Pulmonary artery endothelial cell (primary cell): ENCODE data around the gene ST6GALNAC3. TPM values are rescaled to one million over a fixed set of nuclear protein-coding genes. Genes with fewer than 3 reads are reported as not detected.

Experiments used
- DNase-seq: peaks from one replicate; pipeline ENCODE4 v3.0.0-alpha.2; 2011; ENCODE audit warnings: low read depth, low spot score
- total RNA-seq: library from RNA; depleted of rRNA; stranded (reverse); fragments of >200 nt; gene quantifications from 2 replicates; pipeline ENCODE4 v1.2.3, GENCODE V29; 2014

Gene ST6GALNAC3
- total RNA-seq, 1 donor from 2014 or later = 34.6 TPM

DNA sequence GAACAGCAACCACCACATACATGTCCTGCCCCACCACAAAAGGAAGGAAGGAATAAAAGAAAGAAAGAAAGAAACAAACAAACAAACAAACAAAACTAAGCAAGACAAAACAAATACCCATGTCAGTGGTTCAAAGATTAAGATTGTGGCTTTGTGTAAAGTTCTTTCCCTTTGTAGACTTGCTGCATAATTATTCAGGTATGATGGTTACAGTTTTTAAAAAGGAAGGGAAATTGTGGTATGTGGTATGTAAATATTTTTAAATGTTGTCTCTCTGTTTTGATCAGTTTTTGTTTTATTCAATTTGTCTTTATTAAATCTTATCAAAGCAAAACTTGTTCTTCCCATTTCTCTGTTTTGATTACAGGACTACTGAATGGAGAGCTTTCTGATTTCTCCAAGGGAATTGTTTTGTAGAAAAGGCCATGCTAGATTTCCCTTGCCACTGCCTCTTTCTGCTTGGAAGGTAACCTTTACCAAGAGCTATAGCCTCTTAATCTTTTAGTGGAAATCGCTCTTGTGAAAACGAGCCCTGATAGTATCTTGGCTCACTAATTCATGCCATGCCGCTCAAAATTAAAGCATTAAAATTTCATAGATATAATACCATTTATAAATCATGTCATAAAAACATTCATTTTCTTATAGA, 502.5 kb downstream of the ST6GALNAC3 start:
- DNase-seq = no peak

DNA sequence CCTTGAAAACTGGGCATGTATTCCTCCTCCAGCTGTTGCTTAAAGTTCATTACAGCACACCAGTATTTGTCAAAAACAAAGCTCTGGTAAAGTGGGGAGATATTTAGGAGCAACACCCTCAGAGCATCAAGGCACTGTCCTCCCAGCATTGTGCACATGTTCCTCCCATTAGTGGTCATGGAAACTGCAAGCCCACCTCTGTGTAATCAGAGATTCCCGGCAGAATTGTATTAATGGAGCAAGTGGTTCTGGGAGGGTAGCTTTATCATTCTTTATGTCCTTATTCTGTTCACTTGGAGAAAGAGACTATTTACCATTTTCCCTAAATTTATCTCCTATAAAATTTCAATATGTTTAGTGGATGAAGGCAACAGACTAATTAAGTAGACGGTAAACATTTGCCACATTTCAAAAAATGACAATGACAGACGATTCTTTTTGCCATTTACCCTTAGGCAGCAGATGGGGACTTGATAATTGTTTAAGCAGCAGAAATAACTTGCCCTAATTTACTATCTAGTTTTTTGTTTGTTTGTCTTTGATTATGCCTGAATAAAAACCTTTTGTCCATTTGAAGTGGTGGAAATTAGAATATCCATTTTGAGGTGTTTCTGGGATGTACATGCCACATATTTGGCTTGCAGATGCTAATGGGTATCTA, 503.1 kb downstream of the ST6GALNAC3 start:
- DNase-seq = no peak

DNA sequence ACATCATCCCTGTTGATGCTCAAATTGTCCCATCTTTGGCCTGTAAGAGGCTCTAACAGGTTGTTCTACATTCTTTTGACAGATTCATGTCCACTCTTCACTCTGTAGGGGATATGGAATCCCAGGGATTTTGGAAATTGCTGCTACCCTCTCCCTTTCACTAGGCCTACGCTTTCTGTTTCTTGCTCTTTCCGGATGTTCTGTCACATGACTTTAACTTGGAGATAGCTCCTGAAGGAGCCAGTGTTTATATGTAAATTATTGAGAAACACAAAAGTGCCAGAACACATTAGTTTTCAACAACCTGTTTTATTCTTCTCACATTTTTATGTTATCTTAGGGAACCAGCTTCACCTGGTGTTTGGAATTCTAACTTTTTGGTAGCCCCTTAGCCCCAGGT, 505.7 kb downstream of the ST6GALNAC3 start:
- no peak for DNase-seq

DNA sequence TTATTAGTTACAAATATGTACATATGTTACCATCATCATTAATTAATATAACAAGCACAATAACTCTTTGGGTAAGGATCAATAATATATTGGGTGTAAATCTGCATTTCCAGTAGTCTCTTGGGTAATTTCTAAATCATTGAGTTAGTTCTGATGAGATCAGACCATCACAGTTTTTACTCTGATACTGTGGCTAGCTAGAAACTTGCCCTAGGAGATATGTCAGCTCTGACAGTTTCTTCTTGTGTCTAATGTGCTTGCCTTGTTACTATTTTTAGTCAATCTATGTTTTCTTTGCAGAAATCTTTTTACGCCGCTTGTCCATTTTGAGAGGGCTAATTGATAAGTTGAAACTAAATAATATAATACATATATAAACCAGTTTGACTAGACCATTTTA, 507.2 kb downstream of the ST6GALNAC3 start:
- no peak for DNase-seq

DNA sequence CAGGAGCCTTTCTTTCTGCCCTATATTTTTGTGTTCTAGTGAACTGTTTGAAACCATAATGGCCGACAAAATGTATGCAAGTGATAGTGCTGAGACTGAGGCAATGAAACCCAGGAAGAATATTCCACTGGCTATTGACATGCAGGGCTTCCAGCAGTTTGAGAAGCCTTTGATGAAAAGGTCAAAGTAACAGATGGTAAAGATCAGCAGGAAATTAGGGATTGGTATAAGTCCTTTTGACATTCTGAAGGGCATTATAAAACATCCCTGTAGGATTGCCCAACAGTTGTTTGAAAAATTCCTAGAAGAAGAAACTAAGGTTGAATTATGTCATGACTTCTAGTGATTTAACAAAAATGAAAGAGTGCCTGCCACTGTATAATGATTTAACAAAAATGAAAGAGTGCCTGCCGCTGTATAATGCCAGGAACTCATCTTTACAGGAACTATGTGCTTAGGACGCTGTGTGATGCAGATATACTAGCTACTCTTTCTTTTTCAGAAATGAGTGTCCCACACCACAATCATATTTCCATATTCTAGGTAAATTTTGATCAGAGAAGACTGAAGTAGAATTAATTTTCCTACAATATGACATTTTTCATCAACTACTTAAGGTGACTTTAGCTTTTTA, 508.8 kb downstream of the ST6GALNAC3 start:
- no peak for DNase-seq

DNA sequence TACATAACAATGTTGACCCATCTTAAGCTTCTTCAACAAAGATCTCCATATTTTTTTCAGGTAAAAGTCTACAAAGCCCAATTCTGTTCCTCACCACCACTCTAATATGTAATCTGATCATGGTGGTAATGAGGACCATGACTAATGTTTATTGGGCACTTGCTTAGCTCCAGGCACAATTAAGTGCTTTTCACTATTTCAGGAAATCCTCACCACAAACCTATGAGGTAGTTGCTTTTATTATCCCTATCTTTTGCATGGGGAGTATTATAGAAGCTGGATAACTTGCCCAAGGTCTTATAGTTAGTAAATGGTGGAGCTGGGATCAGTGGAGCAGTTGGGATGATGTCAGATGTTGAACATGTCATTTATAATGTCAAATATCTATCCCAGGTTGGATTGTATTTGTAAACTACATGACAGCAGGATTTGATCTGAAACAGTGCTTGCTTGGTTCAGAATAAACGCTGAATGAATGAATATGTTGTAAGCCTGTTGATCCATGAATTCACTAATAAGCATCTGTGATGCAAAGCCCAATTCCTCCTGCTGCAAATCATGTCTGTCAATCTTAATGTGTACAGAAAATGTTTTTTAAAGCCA, 509.4 kb downstream of the ST6GALNAC3 start:
- DNase-seq = no peak

DNA sequence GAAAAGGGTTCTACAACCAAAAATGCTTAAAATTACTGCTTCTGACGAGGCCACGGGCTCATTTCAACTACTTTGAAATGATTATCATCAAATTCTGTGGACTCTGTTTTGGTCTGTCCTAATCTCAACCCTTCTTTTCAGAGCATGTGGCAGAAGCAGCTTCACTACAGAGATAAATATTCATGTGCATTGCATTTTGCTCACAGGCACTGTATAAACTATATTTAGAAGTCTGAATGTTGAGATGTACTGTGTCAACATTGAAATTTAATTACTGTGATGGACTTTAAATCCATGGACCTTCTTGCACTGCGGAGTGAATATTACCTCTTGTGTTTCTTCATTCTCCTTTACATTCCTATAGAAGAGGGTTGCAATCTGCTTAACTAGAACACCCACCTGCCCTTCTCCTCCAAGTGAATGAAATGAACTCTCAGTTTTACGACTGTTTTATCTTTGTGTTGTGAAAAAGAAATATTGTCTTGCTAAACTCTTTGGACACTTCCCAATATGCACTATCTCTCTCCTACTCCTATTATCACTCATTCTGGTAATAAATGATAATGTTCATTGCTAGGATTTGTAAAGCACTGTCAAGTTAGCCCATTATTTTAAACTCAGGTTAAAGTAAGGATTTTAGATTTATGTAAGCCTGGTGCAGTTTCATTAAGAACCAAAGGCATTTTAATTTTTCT, 511.6 kb downstream of the ST6GALNAC3 start:
- no peak for DNase-seq

DNA sequence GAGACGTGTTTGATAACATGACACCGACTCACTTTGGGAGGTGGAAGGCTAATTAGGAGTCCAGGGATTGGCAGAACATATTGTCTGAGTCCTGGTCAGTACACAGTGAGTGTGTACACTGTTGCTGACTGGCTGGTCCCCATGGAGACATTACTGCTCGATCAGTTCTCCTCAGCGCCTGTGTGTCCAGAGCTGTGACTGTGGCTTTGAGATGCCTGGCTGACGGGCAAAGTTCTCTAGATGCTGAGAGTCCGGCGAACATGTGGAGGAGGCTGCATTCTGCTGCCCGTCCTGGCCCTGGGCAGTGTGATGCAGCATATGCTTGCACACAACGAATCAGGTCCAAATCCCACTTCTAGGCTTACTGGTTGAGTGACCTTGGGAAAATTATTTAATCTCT, 512.7 kb downstream of the ST6GALNAC3 start:
- DNase-seq = no peak

DNA sequence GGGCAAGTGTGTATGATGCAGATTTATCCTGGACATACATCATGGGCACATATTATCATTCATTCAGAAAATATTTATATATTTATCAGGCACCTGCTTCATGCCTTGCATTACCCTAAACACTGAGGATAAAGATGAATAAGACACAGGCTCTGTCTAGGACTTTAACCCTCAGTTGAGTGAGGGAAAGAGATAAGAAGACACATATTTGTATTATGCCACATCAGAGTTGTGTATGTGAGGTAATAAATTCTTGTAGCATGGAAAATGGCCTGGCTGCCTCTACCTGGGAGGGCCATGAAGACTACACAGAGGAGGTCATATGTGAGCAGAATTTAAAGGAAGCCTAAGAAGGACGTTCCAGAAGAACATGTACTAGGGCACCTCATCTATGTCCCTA, 516.9 kb downstream of the ST6GALNAC3 start:
- no peak for DNase-seq

DNA sequence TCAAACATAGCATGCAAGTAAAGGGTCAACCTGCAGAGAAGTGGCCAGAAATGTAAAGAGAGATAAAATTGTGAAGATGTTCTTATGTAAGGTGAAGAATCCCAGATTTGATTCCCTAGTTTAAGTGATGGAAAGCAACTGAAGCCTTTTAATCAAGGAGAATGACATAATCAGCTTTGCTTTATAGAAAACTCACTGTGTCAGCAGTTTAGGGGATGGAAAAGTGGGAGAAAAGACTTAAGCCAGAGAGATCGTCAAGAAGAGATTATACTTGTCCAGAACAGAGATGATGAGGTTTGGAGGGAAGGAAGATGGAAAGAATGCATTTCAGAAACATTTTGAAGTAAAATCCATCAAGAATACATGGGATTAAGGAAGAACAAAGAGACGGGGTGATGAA, 517.4 kb downstream of the ST6GALNAC3 start:
- no peak for DNase-seq

DNA sequence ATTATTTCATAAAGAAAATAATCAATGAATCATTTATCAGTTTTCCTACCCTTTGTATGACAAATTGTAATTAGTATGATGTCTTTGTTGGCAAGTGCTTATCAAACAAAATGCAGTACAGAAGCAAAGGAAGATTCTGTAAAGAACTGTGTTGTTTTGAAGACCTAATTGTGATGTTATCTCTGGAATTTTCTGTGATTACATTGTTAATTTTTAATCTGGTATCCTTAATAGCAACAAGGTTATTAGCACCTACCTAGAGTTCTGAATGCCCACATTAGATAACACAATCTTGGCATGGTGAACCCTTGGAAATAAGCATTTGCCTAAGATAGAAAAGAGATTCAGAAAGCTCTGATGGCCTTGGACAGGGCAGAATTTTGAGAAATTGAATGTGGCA, 518.6 kb downstream of the ST6GALNAC3 start:
- DNase-seq = no peak

DNA sequence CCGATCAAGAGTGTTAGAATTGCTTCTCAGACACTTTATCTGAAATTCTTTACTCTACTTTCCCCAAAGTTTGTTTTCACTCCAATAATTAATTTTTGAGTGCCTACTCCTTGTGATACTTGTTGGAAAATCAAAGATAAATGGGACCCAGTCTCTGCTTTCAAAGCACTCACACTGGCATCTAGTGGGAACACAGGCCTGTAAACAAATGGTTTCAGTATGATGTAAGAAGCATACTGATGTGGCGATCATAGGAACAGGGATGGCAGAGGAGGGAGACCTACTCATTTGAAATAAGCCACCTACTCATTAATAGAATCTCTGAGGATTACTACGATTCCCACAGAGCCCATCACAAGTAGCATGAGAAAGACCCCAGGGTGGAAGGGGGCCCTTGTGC, 519.1 kb downstream of the ST6GALNAC3 start:
- no peak for DNase-seq

DNA sequence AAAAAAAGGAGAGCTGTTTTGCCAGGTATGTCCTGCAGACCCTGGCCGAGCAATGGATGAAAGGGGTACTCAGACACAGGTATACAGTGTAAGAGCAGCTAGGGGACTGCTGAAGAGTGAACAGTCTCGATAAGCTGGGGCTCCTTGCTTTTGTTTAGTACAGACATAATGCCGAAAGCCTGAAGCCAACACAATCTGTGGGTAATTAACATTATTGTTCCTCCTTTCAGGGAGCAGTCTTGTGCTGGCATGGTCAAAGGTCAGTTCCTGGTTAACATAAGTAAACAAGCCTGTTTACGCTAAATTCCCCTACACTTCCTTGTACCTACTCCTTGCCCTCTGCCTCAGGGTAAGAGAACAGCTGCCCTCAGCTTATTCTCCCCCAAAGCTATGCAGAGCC, 520.5 kb downstream of the ST6GALNAC3 start:
- DNase-seq = no peak

DNA sequence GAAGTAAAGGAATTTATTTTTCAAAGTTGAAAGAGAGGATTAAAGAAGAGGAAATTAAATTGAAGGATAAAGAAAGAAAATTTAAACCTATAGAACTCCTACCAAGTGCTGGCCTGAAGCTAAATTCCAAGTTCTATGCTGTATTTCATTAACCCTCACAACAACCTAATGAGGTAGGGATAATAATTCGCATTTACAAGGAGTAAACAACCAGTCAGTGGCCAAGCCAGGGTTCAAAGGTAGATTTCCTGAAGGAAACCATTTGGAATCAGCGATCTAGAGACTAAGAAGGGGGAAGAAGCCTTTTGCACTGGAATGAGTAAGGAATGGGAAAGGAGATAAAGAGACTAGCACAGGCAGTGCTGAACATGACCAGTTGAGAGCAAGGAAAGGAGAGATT, 526.9 kb downstream of the ST6GALNAC3 start:
- DNase-seq = no peak

DNA sequence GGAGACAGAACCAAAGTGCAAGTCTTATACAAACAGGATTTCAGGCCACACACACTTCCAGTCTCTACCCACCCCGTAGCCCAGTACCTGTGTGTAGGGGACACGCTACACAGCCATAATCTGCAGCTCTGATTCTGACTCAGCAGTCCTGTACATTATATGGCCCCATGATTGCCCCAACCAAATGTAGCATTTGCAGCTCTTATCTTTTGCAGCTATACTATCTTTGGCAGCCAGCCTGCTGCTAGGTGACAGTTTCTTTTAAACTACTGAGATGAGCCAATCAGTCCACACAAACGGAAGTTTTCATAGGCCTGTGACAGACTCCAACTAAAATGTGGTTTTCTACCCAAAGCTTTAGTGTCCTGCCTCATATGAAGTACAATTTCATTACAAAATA, 533.2 kb downstream of the ST6GALNAC3 start:
- no peak for DNase-seq

DNA sequence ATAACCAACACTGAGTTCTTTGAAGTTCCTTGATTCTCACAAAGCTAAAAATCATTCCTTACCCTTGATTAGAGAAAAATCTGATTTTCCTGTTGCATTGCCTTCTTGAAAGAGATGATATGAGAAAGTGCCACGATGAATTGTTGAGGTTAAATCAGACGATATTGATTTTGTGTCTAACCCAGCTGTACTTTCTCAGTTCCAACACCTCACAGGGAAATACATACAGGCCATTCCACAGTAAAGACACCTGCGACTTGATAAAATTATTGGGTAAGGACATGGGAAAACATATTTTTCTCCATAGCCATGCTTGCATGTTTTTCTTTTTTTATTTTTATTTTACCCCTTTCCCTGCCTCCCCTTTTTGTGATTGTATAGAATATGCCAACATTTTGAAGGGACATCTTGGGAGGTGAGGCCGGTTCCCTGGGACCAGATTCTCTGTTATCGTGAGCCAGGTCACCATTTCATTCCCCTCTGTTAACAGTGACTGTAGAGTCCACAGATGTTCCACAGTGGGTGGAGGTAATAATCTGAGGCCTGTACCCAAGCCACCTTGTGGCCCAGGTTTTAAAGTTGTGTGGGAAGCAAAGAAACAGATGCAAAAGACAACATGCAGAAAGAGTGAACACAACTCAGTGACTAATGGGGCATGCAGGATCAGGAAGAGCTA, 537.4 kb downstream of the ST6GALNAC3 start:
- DNase-seq = no peak

DNA sequence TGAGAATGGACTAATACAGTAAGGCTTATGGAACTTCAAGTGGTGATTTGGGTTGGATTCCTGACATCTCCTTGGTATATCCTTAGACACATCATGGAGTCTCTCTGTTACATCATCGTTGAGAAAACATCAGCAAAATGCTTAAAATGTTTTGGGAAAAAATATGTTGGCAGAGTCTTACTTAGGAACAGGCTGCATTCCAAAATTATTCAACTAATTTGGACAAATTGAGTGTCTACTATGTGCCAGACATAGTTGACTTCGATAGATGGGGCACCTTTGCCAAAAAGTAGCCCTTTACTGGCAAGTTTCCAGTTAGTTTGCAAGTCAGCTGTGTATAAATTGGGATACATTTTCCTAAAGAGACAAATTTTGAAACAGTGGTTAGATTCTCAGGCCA, 539.3 kb downstream of the ST6GALNAC3 start:
- DNase-seq = no peak

DNA sequence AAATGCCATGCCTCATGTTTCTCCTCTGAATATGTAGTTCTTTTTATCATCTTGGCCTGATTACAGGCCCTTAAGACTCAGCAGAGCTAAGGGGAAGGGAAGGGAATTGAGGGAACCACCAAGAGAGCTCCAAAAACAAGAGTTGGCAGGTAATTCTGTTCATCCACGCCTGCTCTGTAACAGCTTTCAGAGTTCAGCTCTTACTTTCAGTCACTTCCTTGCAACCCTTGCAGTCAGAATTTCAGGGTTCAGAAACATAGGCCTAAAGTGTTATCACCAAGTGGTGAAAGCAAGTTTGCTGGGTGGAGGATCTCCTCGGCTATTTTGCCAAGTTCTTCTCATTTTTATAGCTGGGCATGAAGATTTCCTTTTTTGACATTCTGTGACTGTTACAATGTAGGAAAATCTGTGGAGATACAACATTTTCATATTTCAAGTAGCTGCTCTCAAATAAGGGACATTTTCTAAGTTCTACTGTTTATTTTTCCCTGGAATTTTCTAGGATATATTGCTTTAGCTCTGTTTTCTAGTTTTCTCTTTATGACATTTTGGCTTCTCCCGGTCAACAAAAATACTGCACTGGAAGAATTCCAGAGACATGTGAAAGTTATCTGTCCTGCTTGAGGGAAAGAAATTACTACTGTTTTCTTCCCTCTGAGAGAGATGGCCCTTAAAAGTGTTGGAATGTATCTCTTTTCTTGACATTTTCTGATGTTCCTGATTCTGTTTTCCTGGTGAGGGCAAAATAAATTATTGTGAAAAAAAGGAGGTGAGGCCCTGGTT, 540.9 kb downstream of the ST6GALNAC3 start:
- DNase-seq = no peak

DNA sequence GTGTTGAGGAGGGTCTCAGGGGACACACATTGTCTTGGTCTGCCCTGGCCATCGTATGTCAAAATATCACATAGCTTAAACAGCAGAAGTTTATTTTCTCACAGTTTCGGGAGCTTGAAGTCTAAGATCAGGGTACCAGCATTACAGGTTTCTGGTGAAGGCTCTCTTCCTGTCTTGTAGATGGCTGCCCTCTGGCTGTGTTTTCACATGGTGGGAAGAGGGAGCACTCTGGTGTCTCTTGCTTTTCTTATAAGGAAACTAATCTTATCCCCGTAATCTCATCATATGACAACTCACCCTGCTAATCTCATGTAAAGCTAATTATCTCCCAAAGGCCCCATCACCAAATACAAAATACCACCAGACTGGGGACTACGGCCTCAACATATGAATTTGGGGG, 545.8 kb downstream of the ST6GALNAC3 start:
- DNase-seq = no peak

DNA sequence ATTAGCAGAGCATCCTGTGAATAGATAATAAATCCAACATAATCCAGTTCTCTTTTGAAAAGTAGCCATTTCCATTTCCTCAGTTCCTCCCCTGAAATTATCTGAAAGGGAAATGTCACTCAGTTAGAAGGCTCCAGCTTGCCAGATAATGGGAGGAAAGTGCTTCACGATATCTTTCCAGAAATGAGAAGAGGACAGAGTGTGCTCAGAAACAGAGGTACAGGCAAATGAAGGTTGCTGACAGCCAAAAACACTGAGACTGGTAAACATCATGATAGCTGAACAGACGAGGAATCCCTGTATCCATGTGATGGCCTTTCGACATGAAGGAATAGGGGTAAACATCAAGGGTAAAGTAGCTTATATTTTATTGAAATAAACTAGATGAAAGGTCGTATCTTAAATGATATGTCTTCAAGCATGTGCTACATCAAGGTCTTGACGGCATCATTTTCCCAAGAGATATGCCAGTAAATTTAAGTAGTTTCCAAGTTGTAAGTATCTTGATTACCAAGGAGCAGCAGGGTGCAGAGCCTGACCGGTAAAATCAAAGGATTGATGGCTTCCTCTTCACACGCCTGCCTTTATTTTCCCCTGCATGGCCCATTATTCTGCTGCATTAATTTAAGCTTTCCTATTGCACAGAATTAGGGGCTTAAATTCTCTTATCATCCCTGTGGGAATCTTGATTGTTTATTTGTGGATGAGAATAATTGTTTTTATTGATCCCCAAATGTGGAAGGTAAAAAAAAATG, 548.4 kb downstream of the ST6GALNAC3 start:
- DNase-seq = no peak
